Suprapubic skin (tissue), 3 donors: Measurements from ENCODE around the gene LUZP2.
"Not testable (repeated sequence)": the region's sequence is repeated elsewhere in the genome, so short reads cannot be mapped to it uniquely, and the experiment has no call there.

Experiments used
- POLR2AphosphoS5 ChIP-seq, 3 donors: sonication (generic); formaldehyde crosslinking; IDR thresholded peaks; one replicate each; pipeline ENCODE4 v1.6.1; 2017; ENCODE audit warnings: antibody characterized with exemption in 3 of 3
- TF ChIP-seq, protein P1 (sequence below), 2 donors: fragments of 200-600 bp in 1 of 2; fragments of 450-650 bp in 1 of 2; sonication (generic) in 1 of 2; IDR thresholded peaks; one replicate each; pipeline ENCODE4 v1.5.1; 2016 to 2019; ENCODE audit warnings: antibody characterized with exemption in 2 of 2, mild to moderate bottlenecking in 1 of 2, moderate library complexity in 1 of 2

GRCh38 chr11:24993903-24994302, 497.1 kb downstream of the LUZP2 start:
- TF ChIP-seq POLR2AphosphoS5 (IDR thresholded peaks at IDR 0.05) = not testable (repeated sequence)
- TF ChIP-seq, protein P1, sequence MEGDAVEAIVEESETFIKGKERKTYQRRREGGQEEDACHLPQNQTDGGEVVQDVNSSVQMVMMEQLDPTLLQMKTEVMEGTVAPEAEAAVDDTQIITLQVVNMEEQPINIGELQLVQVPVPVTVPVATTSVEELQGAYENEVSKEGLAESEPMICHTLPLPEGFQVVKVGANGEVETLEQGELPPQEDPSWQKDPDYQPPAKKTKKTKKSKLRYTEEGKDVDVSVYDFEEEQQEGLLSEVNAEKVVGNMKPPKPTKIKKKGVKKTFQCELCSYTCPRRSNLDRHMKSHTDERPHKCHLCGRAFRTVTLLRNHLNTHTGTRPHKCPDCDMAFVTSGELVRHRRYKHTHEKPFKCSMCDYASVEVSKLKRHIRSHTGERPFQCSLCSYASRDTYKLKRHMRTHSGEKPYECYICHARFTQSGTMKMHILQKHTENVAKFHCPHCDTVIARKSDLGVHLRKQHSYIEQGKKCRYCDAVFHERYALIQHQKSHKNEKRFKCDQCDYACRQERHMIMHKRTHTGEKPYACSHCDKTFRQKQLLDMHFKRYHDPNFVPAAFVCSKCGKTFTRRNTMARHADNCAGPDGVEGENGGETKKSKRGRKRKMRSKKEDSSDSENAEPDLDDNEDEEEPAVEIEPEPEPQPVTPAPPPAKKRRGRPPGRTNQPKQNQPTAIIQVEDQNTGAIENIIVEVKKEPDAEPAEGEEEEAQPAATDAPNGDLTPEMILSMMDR (IDR thresholded peaks at IDR 0.05) = not testable (repeated sequence)
